Measurements from ENCODE around the gene MAML1. TPM values are rescaled to one million over a fixed set of nuclear protein-coding genes. Genes with fewer than 3 reads are reported as not detected.

MAML1 gene
- total RNA-seq, 1 experiment from 2014 or later = 10.6 TPM

- Histone ChIP-seq H3K9me3 (ENCODE audit: low read length) (no peaks in the 10 kb centered on the region), H3K27ac (ENCODE audit: low read length) (no peak overlapping the region), H3F3A (ENCODE audit: low read length, unreplicated experiment) (no peaks in the 10 kb centered on the region), H3K4me1 (ENCODE audit: insufficient read depth, low read length) (peaks cover 3% of the 10 kb centered on the region), H3K4me3 (ENCODE audit: low read length) (no peak overlapping the region), H3K79me2 (ENCODE audit: low read length) (peaks cover 3% of the 10 kb centered on the region), H3K4me2 (ENCODE audit: low read length) (no peak overlapping the region), H3K9me2 (replicated peaks; ENCODE audit: low read length) (no peaks in the 10 kb centered on the region), H3K27me3 (ENCODE audit: low read length) (no peaks in the 10 kb centered on the region), H3K36me3 (ENCODE audit: low read depth, low read length) (no peaks in the 10 kb centered on the region), H2AFZ (ENCODE audit: low read length) (no peak overlapping the region), H3K9ac (ENCODE audit: low read length) (no peak overlapping the region), H4K20me1 (ENCODE audit: low read length) (no peaks in the 10 kb centered on the region)
- intact Hi-C loops (cut with micrococcal nuclease) = no loop called here
- ChIA-PET POLR2A (ENCODE audit: unreplicated experiment) (no interaction called here), CTCF (no interaction called here)
- no peak for ATAC-seq
- no TSS peak for BruUV-seq (replicated peaks)
- DNase-seq = no peak
- TF ChIP-seq EZH2phosphoT487 (IDR thresholded peaks at IDR 0.05; ENCODE audit: borderline replicate concordance, low read length) = no peak
- TF ChIP-seq EZH2 (IDR thresholded peaks at IDR 0.05; ENCODE audit: low read length, unreplicated experiment) = no peak
- TF ChIP-seq, protein P1, sequence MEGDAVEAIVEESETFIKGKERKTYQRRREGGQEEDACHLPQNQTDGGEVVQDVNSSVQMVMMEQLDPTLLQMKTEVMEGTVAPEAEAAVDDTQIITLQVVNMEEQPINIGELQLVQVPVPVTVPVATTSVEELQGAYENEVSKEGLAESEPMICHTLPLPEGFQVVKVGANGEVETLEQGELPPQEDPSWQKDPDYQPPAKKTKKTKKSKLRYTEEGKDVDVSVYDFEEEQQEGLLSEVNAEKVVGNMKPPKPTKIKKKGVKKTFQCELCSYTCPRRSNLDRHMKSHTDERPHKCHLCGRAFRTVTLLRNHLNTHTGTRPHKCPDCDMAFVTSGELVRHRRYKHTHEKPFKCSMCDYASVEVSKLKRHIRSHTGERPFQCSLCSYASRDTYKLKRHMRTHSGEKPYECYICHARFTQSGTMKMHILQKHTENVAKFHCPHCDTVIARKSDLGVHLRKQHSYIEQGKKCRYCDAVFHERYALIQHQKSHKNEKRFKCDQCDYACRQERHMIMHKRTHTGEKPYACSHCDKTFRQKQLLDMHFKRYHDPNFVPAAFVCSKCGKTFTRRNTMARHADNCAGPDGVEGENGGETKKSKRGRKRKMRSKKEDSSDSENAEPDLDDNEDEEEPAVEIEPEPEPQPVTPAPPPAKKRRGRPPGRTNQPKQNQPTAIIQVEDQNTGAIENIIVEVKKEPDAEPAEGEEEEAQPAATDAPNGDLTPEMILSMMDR (conservative IDR thresholded peaks at IDR 0.05; ENCODE audit: low read depth, low read length) = no peak
These were observed 80.5 kb downstream of the MAML1 start for GRCh38 chr5:179812997-179813607.

GRCh38 chr5:179814090-179814489, 81.5 kb downstream of the MAML1 start:
- ChIA-PET POLR2A (ENCODE audit: unreplicated experiment) (no interaction called here), CTCF (no interaction called here)
- H3K4me2 ChIP-seq (ENCODE audit: low read length) = no peak overlapping the region
- H3F3A ChIP-seq (ENCODE audit: low read length, unreplicated experiment) = no peaks in the 10 kb centered on the region
- no peak overlapping the region for H3K4me3 ChIP-seq (ENCODE audit: low read length)
- H3K79me2 ChIP-seq (ENCODE audit: low read length) = no peaks in the 10 kb centered on the region
- H3K27ac ChIP-seq (ENCODE audit: low read length) = no peak overlapping the region
- no peak overlapping the region for H2AFZ ChIP-seq (ENCODE audit: low read length)
- H3K27me3 ChIP-seq (ENCODE audit: low read length) = no peaks in the 10 kb centered on the region
- no peaks in the 10 kb centered on the region for H3K36me3 ChIP-seq (ENCODE audit: low read depth, low read length)
- no peaks in the 10 kb centered on the region for H3K9me2 ChIP-seq (replicated peaks; ENCODE audit: low read length)
- no peak for ATAC-seq
- no TSS peak for BruUV-seq (replicated peaks)
- H4K20me1 ChIP-seq (ENCODE audit: low read length) = no peaks in the 10 kb centered on the region
- H3K9me3 ChIP-seq (ENCODE audit: low read length) = no peaks in the 10 kb centered on the region
- peaks cover 11% of the 10 kb centered on the region for H3K4me1 ChIP-seq (ENCODE audit: insufficient read depth, low read length)
- DNase-seq = no peak
- intact Hi-C loops (cut with micrococcal nuclease) = no loop called here
- H3K9ac ChIP-seq (ENCODE audit: low read length) = no peak overlapping the region
- no peak for TF ChIP-seq EZH2 (IDR thresholded peaks at IDR 0.05; ENCODE audit: low read length, unreplicated experiment)
- TF ChIP-seq, protein P1 (conservative IDR thresholded peaks at IDR 0.05; ENCODE audit: low read depth, low read length) = no peak
- no peak for TF ChIP-seq EZH2phosphoT487 (IDR thresholded peaks at IDR 0.05; ENCODE audit: borderline replicate concordance, low read length)

DNA sequence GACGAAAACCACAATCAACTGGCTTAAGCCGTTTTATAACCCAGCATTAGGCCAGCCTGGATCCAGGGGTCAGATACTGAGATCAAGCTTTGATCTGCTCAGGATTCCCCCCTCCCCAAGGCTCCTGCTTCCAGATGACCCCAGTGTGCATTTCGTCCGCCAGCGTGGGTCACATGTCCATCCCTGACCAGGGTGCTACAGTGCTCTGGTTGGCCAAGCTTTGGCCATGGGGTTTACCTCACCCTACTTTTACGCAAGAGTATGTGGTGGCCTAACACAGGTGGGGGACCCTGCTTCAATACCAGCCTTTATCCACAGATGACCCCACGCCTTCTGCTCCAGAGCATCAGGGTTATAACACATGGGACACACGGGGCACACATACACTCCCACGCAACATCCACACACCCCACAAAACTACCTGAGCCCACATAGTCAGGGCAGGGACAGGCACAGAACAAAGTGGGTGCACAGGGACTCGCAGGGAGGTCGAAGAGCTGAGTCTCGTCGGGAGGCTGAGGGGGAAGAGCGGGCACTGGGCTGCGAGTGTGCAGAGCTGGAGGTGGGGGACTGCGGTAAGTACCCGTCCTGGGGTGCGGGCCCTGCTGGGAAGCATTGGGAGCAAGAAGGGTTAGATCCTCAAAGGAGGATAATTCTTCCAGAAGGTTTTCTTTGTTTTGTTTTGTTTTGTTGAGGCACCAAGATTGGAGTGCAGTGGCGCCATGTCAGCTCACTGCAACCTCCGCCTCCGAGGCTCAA, 83.0 kb downstream of the MAML1 start:
- POLR2A ChIA-PET (ENCODE audit: unreplicated experiment) = interaction anchor here (0.6 kb wide), 1 partner anchor 91 kb away, joined by 4 read pairs; no protein-coding TSS in a partner anchor
- intact Hi-C loops (cut with micrococcal nuclease) = no loop called here

More for the DNA sequence above, 83.0 kb downstream of the MAML1 start:
- BruUV-seq (replicated peaks) = no TSS peak
- TF ChIP-seq EZH2 (IDR thresholded peaks at IDR 0.05; ENCODE audit: low read length, unreplicated experiment) (no peak), EZH2phosphoT487 (IDR thresholded peaks at IDR 0.05; ENCODE audit: borderline replicate concordance, low read length) (no peak)
- TF ChIP-seq, protein P1 (conservative IDR thresholded peaks at IDR 0.05; ENCODE audit: low read depth, low read length) = no peak
- Histone ChIP-seq H3K9me3 (ENCODE audit: low read length) (no peaks in the 10 kb centered on the region), H3F3A (ENCODE audit: low read length, unreplicated experiment) (no peaks in the 10 kb centered on the region), H3K9ac (ENCODE audit: low read length) (no peak overlapping the region), H2AFZ (ENCODE audit: low read length) (no peak overlapping the region), H3K9me2 (replicated peaks; ENCODE audit: low read length) (no peaks in the 10 kb centered on the region), H3K4me3 (ENCODE audit: low read length) (no peak overlapping the region), H3K4me1 (ENCODE audit: insufficient read depth, low read length) (peaks cover 26% of the 10 kb centered on the region), H3K27me3 (ENCODE audit: low read length) (no peaks in the 10 kb centered on the region), H3K27ac (ENCODE audit: low read length) (no peak overlapping the region), H3K79me2 (ENCODE audit: low read length) (peaks cover 5% of the 10 kb centered on the region; the same call in 1 of the 2 replicates), H4K20me1 (ENCODE audit: low read length) (no peaks in the 10 kb centered on the region), H3K36me3 (ENCODE audit: low read depth, low read length) (no peaks in the 10 kb centered on the region), H3K4me2 (ENCODE audit: low read length) (no peak overlapping the region)
- DNase-seq (no peak), ATAC-seq (no peak)
- CTCF ChIA-PET = no interaction called here
